ENCODE results near the gene TMEM138.

GRCh38 chr11:61375761-61376108 is 13.6 kb downstream of the TMEM138 start:
- no peak for TF ChIP-seq EZH2phosphoT487 (IDR thresholded peaks at IDR 0.05; ENCODE audit: insufficient read depth, low read depth)
- TF ChIP-seq EZH2 (IDR thresholded peaks at IDR 0.05; ENCODE audit: insufficient read depth, poor library complexity, severe bottlenecking): no peak

All from GM23248 (cell line).